ENCODE measurements around the gene HACD4. TPM values are rescaled to one million over a fixed set of nuclear protein-coding genes. Genes with fewer than 3 reads are reported as not detected.

Gene HACD4
- total RNA-seq, 1 experiment from 2014 or later = 0.63 TPM

- no peak for DNase-seq
- Mint-ChIP-seq H3K4me3 (no peak overlapping the region), H3K4me1 (peaks cover 3 to 6% of the 10 kb centered on the region in 2 experiments; a peak in 2 of 4 replicates), H3K36me3 (ENCODE audit: insufficient read depth in 1 of 3, low read depth in 3 of 3) (no peaks in the 10 kb centered on the region), H3K27me3 (ENCODE audit: low read depth) (peaks cover 13% of the 10 kb centered on the region), H3K9me3 (no peaks in the 10 kb centered on the region), H3K27ac (no peak overlapping the region)
- Histone ChIP-seq H3K23ac (ENCODE audit: insufficient read length, low read depth, low read length) (no peak overlapping the region), H2BK20ac (ENCODE audit: low read depth, low read length, poor library complexity, severe bottlenecking) (no peak overlapping the region), H2AK5ac (ENCODE audit: insufficient read length, low read length) (no peak overlapping the region), H3K4ac (ENCODE audit: low read depth, low read length) (no peak overlapping the region), H3K14ac (ENCODE audit: insufficient read depth, low read length) (no peak overlapping the region), H3K79me2 (ENCODE audit: insufficient read depth, low read length) (no peaks in the 10 kb centered on the region), H3K9ac (ENCODE audit: extremely low read depth, insufficient read length, low read length) (no peak overlapping the region), H4K8ac (replicated peaks; ENCODE audit: insufficient read length, low read depth, low read length) (no peak overlapping the region), H2BK5ac (ENCODE audit: insufficient read length, low read length) (no peak overlapping the region), H3K27ac (ENCODE audit: insufficient read length, low read depth, low read length) (no peak overlapping the region), H2BK15ac (ENCODE audit: low read depth, low read length) (no peak overlapping the region), H2BK120ac (ENCODE audit: low read depth, low read length, poor library complexity, severe bottlenecking) (no peak overlapping the region), H2AFZ (ENCODE audit: low read length) (no peak overlapping the region), H3K23me2 (ENCODE audit: insufficient read length, low read depth, low read length, poor library complexity, severe bottlenecking) (peaks cover 6% of the 10 kb centered on the region), H3K79me1 (ENCODE audit: insufficient read depth, low read depth, low read length, poor library complexity, severe bottlenecking) (no peaks in the 10 kb centered on the region), H3K18ac (ENCODE audit: insufficient read length, low read depth, low read length) (no peak overlapping the region), H3T11ph (ENCODE audit: low read length) (no peak overlapping the region), H4K91ac (ENCODE audit: insufficient read length, low read depth, low read length) (no peak overlapping the region), H3K27me3 (ENCODE audit: insufficient read depth, low read length) (no peaks in the 10 kb centered on the region), H3K9me3 (ENCODE audit: control insufficient read depth, low read depth, low read length) (no peaks in the 10 kb centered on the region), H3K56ac (ENCODE audit: insufficient read length, low read depth, low read length) (no peak overlapping the region), H3K4me1 (ENCODE audit: insufficient read depth, low read length) (no peaks in the 10 kb centered on the region; the same call in 1 of the 2 replicates), H4K20me1 (ENCODE audit: control insufficient read depth, insufficient read depth, insufficient read length) (no peaks in the 10 kb centered on the region), H3K4me2 (ENCODE audit: insufficient read depth, insufficient read length, low read length) (peak overlapping the region; percentile 53), H2BK12ac (ENCODE audit: insufficient read length, low read depth, low read length) (no peak overlapping the region), H4K5ac (ENCODE audit: insufficient read length, low read depth, low read length) (no peak overlapping the region)
- no CpG with 5 or more reads among the region's 5 CpGs for WGBS (ENCODE audit: extremely low coverage, insufficient read length, low lambda C conversion rate)
- TF ChIP-seq, protein P1, sequence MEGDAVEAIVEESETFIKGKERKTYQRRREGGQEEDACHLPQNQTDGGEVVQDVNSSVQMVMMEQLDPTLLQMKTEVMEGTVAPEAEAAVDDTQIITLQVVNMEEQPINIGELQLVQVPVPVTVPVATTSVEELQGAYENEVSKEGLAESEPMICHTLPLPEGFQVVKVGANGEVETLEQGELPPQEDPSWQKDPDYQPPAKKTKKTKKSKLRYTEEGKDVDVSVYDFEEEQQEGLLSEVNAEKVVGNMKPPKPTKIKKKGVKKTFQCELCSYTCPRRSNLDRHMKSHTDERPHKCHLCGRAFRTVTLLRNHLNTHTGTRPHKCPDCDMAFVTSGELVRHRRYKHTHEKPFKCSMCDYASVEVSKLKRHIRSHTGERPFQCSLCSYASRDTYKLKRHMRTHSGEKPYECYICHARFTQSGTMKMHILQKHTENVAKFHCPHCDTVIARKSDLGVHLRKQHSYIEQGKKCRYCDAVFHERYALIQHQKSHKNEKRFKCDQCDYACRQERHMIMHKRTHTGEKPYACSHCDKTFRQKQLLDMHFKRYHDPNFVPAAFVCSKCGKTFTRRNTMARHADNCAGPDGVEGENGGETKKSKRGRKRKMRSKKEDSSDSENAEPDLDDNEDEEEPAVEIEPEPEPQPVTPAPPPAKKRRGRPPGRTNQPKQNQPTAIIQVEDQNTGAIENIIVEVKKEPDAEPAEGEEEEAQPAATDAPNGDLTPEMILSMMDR (conservative IDR thresholded peaks at IDR 0.05) = no peak
Measured at GRCh38 chr9:21030389-21031035, 928 bp downstream of the HACD4 start.

All from H9 (cell line).